Activated T-cell treated with anti-CD3 and anti-CD28 coated beads for 1 hour (primary cell): ENCODE results near the gene ANKRD13B.

Experiments
- DNase-seq: peaks from one replicate; pipeline ENCODE4 v3.0.0-alpha.2; 2020; ENCODE audit warnings: low read depth

The ANKRD13B gene

GRCh38 chr17:29616300-29617048 is 23.5 kb downstream of the ANKRD13B start:
- no peak for DNase-seq

GRCh38 chr17:29617125-29617480 is 24.2 kb downstream of the ANKRD13B start:
- peak; percentile 86 for DNase-seq

- peak; percentile 79 for DNase-seq
Measured at GRCh38 chr17:29617481-29618271, 24.7 kb downstream of the ANKRD13B start.

GRCh38 chr17:29618272-29619065 is 25.5 kb downstream of the ANKRD13B start:
- DNase-seq: no peak

GRCh38 chr17:29619251-29619650 is 26.3 kb downstream of the ANKRD13B start:
- DNase-seq: no peak

GRCh38 chr17:29620271-29620670 is 27.3 kb downstream of the ANKRD13B start:
- DNase-seq: no peak

- DNase-seq: no peak
Measured at GRCh38 chr17:29620779-29621500, 28.0 kb downstream of the ANKRD13B start.

GRCh38 chr17:29621751-29622194 is 28.8 kb downstream of the ANKRD13B start:
- no peak for DNase-seq

DNA sequence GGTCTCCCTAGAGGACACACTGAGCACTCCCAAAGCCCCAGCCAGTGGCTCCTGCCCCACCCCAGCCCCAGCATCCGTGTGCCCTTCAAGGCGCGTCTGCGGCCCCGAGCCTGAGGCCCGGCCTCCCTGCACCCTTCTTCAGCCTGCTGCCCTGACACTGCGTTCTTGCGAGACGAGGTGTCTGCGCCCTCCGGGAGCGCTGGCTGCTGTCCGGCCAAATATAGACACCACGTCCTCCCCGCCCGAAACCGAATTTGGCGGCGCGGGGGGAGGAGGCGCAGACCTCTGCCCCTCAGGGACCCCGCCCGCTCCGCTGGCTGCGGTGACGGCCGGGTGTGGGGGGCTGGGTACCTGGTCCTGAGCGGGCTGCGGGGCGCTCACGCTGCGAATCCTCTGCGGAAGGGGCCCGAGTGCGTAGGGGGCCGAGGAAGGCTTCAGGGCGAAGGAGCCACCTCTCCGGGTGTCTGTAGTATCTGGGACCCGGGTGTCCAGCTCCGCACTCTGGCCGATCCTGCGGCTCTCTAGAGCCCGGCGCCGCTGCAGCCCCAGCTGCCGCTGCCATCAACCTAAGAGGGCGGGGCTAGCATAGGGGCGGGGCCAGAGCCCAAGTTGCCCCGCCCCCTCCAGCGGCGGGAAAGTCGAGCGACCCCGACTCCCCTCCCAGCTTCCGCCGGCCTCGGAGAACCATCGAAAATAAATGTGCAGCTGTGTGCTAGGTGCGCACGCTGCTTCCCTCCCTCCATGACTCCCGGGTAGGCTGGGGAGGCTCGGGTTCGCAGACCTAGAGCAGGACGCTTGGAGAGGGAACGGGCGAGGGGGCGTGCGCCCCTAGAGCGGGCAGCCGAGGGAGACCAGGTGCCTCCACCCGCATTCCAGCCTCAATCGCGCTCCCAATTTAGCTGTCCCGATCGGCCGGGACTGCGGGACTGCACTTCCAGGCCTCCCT is 29.7 kb downstream of the ANKRD13B start, which contains the start of gene CORO6:
Gene CORO6, minus strand, starts transcription at position 576 of the 946 bp plus-strand sequence. CDS start 1,491 bp downstream, outside the sequence.
- DNase-seq: peak; percentile 63

GRCh38 chr17:29623283-29623647 is 30.3 kb downstream of the ANKRD13B start:
- no peak for DNase-seq

DNA sequence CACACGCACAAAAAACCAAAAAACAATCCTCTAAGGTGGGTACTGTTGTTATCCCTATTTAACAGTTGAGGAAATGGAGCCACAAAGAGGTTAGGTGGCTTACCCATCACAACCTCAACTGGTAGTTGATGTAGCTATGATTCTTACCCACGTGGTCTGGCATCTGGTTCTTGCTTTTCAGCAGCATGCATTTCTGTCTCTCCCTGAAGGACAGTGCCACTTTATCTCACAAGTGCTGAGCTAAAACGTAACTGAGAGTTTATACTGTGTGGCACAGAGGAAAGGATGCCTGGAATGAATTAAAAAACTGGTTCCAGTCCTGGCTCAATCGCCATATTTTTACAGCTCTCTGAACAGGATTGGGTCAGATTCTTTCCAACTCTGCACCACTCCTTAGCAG is 31.7 kb downstream of the ANKRD13B start:
- no peak for DNase-seq

- no peak for DNase-seq
Measured at GRCh38 chr17:29625037-29625750, 32.3 kb downstream of the ANKRD13B start.

DNA sequence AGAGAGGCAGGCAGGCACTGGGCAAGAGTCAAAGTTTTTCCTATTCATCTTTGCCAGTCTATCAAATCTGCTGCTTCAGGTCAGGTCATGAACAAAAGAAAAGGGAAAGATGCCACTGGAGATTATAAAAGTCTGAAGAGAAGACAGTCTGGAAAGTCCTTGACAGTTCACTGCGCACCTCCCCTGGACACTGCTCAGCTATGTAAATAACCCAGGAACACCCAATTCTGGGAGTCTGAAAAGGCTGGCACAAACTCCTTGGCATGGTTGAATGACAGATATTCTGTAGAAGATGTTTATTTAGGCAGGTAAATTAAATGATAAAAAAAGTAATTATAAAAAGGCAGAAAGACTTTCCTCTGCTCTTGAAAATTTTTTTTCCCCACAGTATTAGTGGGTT is 35.0 kb downstream of the ANKRD13B start:
- DNase-seq: no peak

DNA sequence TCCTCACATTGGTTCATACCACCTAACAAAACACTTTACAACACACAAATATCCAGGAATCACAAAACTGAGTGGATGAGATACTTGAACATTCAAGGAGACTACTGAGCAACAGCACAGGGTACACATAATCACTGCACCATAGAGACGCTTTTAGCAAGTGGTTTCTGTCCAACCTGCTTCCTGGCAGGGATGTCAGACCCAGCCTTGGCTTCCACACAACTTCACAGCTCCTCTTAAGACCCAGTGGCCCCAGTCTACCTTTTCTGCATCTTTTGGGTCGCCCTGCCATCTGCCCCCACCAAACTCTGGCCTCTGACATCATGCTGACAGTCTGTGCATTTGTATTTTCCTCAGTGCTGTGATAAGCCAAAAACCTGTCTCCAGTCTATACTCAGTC is 35.7 kb downstream of the ANKRD13B start:
- no peak for DNase-seq

- DNase-seq: no peak
Measured at GRCh38 chr17:29629839-29630238, 36.9 kb downstream of the ANKRD13B start.

- DNase-seq: no peak
Measured at GRCh38 chr17:29630630-29631193, 37.8 kb downstream of the ANKRD13B start.

DNA sequence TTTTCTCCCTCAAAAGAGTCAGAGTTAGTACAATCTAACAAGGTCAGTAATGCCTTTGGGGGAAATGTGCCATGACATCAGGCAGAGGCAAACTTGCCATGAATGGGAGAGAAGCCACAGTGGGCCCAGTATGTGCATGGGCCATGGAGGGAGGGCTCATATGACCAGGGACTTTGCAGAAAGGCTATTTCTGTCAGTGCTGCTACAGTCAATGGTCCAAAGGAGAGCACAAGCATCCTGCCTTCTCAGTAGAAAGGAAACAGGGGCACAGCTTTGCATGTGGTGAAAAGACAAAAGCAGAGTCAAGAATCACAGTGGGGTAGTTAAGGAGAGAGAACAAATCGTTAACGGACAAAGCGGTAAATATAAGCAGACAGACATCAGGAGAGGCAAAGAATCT is 41.0 kb downstream of the ANKRD13B start:
- DNase-seq: no peak

DNA sequence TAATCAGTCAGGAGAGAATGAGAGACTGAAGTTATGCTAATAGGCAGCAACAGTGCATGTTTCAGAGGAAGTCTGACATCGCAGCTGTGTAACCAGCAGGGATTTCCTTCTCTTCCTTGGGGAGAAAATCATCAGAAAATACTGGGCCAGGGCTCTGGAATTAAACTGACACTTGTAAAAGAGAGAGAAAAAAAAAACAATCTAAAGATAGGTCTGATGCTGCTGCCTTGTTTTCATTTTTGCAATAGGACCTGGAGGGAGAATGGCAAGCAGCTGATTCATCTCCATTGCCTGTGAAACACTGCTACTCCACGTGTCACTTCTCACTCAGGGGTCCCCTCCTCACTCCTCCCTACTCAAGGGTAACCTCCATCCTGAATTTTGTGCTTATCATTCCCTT is 47.5 kb downstream of the ANKRD13B start:
- no peak for DNase-seq

GRCh38 chr17:29640981-29641642 is 48.2 kb downstream of the ANKRD13B start:
- DNase-seq: no peak
